Measurements from ENCODE around the gene COL11A2.

- TF ChIP-seq CTCF (IDR thresholded peaks at IDR 0.05): no peak
- no peak for TF ChIP-seq POLR2AphosphoS5 (IDR thresholded peaks at IDR 0.05)
Observed at GRCh38 chr6:33140556-33140955, 51.7 kb downstream of the COL11A2 start.
